Ishikawa (cell line): Measurements from ENCODE around the gene TGFBI.

ENCODE experiments used
- CEBPB ChIP-seq: IDR thresholded peaks from 2 replicates; pipeline ENCODE4 v1.6.1; 2012
- CREB1 ChIP-seq: IDR thresholded peaks from 2 replicates; pipeline ENCODE4 v1.6.1; 2012; ENCODE audit warnings: low read depth
- EGR1 ChIP-seq: IDR thresholded peaks from 2 replicates; pipeline ENCODE4 v1.6.1; 2012
- EP300 ChIP-seq: IDR thresholded peaks from 2 replicates; pipeline ENCODE4 v1.6.1; 2012; ENCODE audit warnings: borderline replicate concordance
- FOXM1 ChIP-seq: IDR thresholded peaks from 2 replicates; pipeline ENCODE4 v1.6.1; 2012; ENCODE audit warnings: low read depth, borderline replicate concordance
- NFIC ChIP-seq: IDR thresholded peaks from 2 replicates; pipeline ENCODE4 v1.6.1; 2012
- RAD21 ChIP-seq: IDR thresholded peaks from 2 replicates; pipeline ENCODE4 v1.6.1; 2012; ENCODE audit warnings: low read depth
- TAF1 ChIP-seq: IDR thresholded peaks from 2 replicates; pipeline ENCODE4 v1.6.1; 2012; ENCODE audit warnings: low read depth, mild to moderate bottlenecking
- TCF12 ChIP-seq: IDR thresholded peaks from 2 replicates; pipeline ENCODE4 v1.6.1; 2012; ENCODE audit warnings: low read depth
- TEAD4 ChIP-seq: IDR thresholded peaks from 2 replicates; pipeline ENCODE4 v1.6.1; 2012
- YY1 ChIP-seq: IDR thresholded peaks from 2 replicates; pipeline ENCODE4 v1.6.1; 2012; ENCODE audit warnings: low read depth
- ZBTB7A ChIP-seq: IDR thresholded peaks from 2 replicates; pipeline ENCODE4 v1.6.1; 2012; ENCODE audit warnings: low read depth
- TF ChIP-seq, protein P1 (sequence below): IDR thresholded peaks from 2 replicates; pipeline ENCODE4 v1.6.1; 2012
- TF ChIP-seq, protein P2 (sequence below): IDR thresholded peaks from 2 replicates; pipeline ENCODE4 v1.6.1; 2012
- TF ChIP-seq, protein P3 (sequence below): IDR thresholded peaks from 2 replicates; pipeline ENCODE4 v1.6.1; 2012; ENCODE audit warnings: low read depth, mild to moderate bottlenecking

TGFBI gene

DNA sequence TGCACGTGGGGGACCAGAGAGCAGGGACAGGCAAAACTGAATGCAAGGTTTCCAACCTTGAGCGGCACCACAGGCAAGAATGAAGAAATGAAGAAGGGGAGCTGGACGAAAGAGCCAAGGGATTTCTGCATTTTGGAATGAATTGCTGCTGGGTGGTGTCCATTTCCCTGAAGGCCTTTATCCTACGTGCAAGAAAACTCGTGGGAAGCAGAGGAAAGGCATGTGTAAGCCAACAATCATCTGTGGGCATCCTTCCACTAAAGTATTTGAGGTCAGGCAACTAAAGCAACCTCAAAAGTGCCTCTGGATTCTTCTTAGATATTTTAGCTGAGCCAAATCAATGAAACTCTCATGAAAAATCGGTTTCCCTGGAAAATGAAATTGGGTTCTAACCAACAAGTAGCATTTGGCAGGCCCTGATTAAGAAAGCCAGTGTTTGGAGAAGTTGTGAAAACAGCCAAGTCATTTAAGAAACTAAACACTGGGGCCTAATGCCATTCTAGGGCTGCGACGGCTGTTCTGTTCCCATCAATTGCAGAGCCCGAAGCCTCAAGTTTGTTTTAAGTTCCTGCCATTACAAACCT lies 4.7 kb upstream of the TGFBI start:
- TF ChIP-seq, protein P1, sequence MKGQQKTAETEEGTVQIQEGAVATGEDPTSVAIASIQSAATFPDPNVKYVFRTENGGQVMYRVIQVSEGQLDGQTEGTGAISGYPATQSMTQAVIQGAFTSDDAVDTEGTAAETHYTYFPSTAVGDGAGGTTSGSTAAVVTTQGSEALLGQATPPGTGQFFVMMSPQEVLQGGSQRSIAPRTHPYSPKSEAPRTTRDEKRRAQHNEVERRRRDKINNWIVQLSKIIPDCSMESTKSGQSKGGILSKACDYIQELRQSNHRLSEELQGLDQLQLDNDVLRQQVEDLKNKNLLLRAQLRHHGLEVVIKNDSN = no peak
- TF ChIP-seq, protein P2, sequence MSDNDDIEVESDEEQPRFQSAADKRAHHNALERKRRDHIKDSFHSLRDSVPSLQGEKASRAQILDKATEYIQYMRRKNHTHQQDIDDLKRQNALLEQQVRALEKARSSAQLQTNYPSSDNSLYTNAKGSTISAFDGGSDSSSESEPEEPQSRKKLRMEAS = no peak
- TF ChIP-seq EGR1 (no peak), CEBPB (no peak), EP300 (no peak), TEAD4 (no peak), YY1 (no peak), RAD21 (no peak), CREB1 (no peak), TAF1 (no peak), TCF12 (no peak), NFIC (no peak), FOXM1 (no peak), ZBTB7A (no peak)
- TF ChIP-seq, protein P3, sequence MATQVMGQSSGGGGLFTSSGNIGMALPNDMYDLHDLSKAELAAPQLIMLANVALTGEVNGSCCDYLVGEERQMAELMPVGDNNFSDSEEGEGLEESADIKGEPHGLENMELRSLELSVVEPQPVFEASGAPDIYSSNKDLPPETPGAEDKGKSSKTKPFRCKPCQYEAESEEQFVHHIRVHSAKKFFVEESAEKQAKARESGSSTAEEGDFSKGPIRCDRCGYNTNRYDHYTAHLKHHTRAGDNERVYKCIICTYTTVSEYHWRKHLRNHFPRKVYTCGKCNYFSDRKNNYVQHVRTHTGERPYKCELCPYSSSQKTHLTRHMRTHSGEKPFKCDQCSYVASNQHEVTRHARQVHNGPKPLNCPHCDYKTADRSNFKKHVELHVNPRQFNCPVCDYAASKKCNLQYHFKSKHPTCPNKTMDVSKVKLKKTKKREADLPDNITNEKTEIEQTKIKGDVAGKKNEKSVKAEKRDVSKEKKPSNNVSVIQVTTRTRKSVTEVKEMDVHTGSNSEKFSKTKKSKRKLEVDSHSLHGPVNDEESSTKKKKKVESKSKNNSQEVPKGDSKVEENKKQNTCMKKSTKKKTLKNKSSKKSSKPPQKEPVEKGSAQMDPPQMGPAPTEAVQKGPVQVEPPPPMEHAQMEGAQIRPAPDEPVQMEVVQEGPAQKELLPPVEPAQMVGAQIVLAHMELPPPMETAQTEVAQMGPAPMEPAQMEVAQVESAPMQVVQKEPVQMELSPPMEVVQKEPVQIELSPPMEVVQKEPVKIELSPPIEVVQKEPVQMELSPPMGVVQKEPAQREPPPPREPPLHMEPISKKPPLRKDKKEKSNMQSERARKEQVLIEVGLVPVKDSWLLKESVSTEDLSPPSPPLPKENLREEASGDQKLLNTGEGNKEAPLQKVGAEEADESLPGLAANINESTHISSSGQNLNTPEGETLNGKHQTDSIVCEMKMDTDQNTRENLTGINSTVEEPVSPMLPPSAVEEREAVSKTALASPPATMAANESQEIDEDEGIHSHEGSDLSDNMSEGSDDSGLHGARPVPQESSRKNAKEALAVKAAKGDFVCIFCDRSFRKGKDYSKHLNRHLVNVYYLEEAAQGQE = no peak

GRCh38 chr5:136025900-136026299 lies 2.9 kb upstream of the TGFBI start:
- no peak for TF ChIP-seq FOXM1
- TF ChIP-seq RAD21 = no peak
- no peak for TF ChIP-seq YY1
- no peak for TF ChIP-seq EP300

- no peak for TF ChIP-seq YY1
- TF ChIP-seq CEBPB = no peak
- TF ChIP-seq, protein P2 = no peak
- no peak for TF ChIP-seq ZBTB7A
- no peak for TF ChIP-seq FOXM1
- TF ChIP-seq TAF1 = no peak
- TF ChIP-seq EGR1 = no peak
- TF ChIP-seq RAD21 = no peak
- no peak for TF ChIP-seq TEAD4
- TF ChIP-seq EP300 = no peak
- no peak for TF ChIP-seq TCF12
- TF ChIP-seq, protein P1 = no peak
- TF ChIP-seq NFIC = no peak
- TF ChIP-seq, protein P3 = no peak
- no peak for TF ChIP-seq CREB1
These were observed 2.2 kb upstream of the TGFBI start for GRCh38 chr5:136026636-136027035.

- no peak for TF ChIP-seq ZBTB7A
- TF ChIP-seq YY1 = no peak
- TF ChIP-seq TEAD4 = no peak
- no peak for TF ChIP-seq CEBPB
- TF ChIP-seq FOXM1 = no peak
- no peak for TF ChIP-seq EGR1
- TF ChIP-seq TCF12 = no peak
- no peak for TF ChIP-seq RAD21
- TF ChIP-seq TAF1 = no peak
- TF ChIP-seq, protein P3 = no peak
- TF ChIP-seq, protein P2 = no peak
- TF ChIP-seq, protein P1 = no peak
- no peak for TF ChIP-seq EP300
- TF ChIP-seq NFIC = no peak
- TF ChIP-seq CREB1 = no peak
These were observed 1.5 kb upstream of the TGFBI start for GRCh38 chr5:136027311-136027710.
